ENCODE results near the gene JADE1.
A peak's percentile ranks its signal among the peaks of the same experiment; 100 is the strongest.

The JADE1 gene

DNA sequence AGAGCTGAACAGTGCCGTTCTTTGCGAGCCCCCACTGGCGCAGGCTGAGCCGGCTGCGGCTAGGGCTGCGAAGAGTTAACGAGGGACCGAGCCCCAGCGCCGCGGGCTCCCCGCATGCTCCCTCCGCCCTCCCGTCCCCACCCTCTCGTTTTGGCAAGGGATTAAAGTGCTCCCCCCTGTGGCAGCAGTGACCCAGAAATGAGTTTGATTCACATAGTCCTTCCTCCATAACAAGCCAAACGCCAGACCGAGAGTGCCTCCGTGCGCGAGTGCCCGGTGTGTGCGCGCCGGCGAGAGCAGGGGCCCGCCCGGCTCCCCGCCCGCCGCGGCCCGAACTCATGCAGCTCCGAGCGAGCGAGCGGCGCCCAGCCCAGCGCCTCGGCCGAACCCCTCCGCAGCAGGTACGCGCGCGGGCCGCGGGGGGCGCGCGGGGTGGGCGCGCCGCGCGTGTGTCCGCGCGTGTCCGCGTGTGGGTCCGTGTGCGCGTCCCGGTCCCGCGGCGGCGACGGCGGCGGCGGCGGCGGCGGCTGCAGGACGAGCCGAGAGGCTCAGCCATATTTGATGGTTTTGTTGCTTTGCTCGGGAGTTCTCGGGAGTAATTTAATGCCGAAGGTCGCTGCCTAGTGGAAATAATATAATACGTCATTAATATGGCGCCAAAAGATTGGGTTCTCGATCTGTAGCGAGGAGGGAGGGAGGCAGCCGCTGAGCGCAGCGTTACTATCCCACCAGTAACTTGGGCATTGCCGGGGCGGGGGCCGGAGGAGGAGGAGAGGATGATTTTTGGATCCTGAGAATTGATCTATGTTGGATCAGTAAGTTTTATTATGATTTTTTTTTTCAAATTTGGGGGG, at the start of gene JADE1:
Gene JADE1, plus strand, starts transcription at position 224 of the 854 bp plus-strand sequence. CDS start 22,059 bp downstream, outside the sequence.
- peak within 1 kb of the TSS; percentile 97 for H3K27ac Mint-ChIP-seq

GRCh38 chr4:128766781-128767180, 42.7 kb upstream of the JADE1 start:
- Mint-ChIP-seq H3K4me3 (no peak overlapping the region), H3K4me1 (no peaks in the 10 kb centered on the region), H3K36me3 (no peaks in the 10 kb centered on the region), H3K27me3 (peaks cover 4% of the 10 kb centered on the region), H3K9me3 (no peaks in the 10 kb centered on the region), H3K27ac (no peak overlapping the region)
- ATAC-seq (ENCODE audit: low read depth) (no peak), DNase-seq (ENCODE audit: low spot score in 2 of 2) (no peak)

More for the DNA sequence above, at the start of gene JADE1:
- H3K27me3 Mint-ChIP-seq, result no peaks in the 10 kb centered on the region
- no peaks in the 10 kb centered on the region for H3K9me3 Mint-ChIP-seq
- DNase-seq (ENCODE audit: low spot score in 2 of 2) (peak; percentile 89 to 90), ATAC-seq (ENCODE audit: low read depth) (peak; percentile 69)
- peaks cover 7% of the 10 kb centered on the region for H3K4me1 Mint-ChIP-seq
- H3K36me3 Mint-ChIP-seq, result no peaks in the 10 kb centered on the region
- H3K4me3 Mint-ChIP-seq, result peak within 1 kb of the TSS; percentile 96

GRCh38 chr4:128768373-128768996, 41.0 kb upstream of the JADE1 start:
- H3K4me3 Mint-ChIP-seq, result no peak overlapping the region
- H3K9me3 Mint-ChIP-seq, result no peaks in the 10 kb centered on the region
- no peak for ATAC-seq (ENCODE audit: low read depth)
- H3K4me1 Mint-ChIP-seq, result no peaks in the 10 kb centered on the region
- no peak for DNase-seq (ENCODE audit: low spot score in 2 of 2)
- no peak overlapping the region for H3K27ac Mint-ChIP-seq
- H3K27me3 Mint-ChIP-seq, result peaks cover 4% of the 10 kb centered on the region
- H3K36me3 Mint-ChIP-seq, result no peaks in the 10 kb centered on the region

DNA sequence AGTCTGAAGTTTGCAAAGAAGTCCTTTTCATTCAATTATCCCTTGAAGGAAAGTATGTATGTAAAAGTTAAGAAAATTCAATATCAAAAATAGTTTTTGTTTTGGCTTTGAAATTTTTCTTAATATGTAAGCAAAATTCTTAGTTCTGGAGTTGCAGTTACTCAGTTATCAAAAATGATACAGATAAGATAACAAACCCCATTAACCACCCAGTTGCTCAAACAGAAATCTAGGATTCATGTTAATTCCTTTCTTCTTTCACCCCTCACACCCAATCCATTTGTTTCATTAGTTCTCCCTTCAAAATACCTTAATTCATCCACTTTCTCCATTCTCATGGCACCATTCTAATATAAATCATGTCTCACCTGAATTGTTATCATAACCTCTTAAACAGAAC, 40.5 kb upstream of the JADE1 start:
- Mint-ChIP-seq H3K4me1 (no peaks in the 10 kb centered on the region), H3K27me3 (peaks cover 4% of the 10 kb centered on the region), H3K36me3 (no peaks in the 10 kb centered on the region), H3K27ac (no peak overlapping the region), H3K9me3 (no peaks in the 10 kb centered on the region), H3K4me3 (no peak overlapping the region)
- ATAC-seq (ENCODE audit: low read depth) (no peak), DNase-seq (ENCODE audit: low spot score in 2 of 2) (no peak)

DNA sequence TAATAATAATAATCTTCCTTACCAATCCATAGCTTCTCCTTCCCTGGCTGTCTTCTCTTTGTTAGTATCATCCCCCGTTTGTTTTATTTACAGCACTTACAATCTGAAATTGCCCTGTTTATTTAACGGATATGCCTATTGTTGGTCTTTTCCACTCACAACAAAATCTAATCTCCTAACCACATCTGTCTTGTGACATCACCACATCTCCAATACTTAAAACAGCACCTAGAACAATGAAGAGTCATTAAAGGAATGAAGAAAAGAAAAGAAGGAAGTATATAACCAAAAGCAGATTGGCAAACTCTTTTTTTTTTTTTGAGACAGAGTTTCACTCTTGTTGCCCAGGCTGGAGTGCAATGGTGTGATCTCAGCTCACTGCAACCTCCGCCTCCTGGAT, 38.7 kb upstream of the JADE1 start:
- Mint-ChIP-seq H3K27me3 (peaks cover 4% of the 10 kb centered on the region), H3K4me1 (no peaks in the 10 kb centered on the region), H3K27ac (no peak overlapping the region), H3K4me3 (no peak overlapping the region), H3K36me3 (no peaks in the 10 kb centered on the region), H3K9me3 (no peaks in the 10 kb centered on the region)
- ATAC-seq (ENCODE audit: low read depth) (no peak), DNase-seq (ENCODE audit: low spot score in 2 of 2) (no peak)

- Mint-ChIP-seq H3K27me3 (peaks cover 8% of the 10 kb centered on the region), H3K27ac (no peak overlapping the region), H3K4me1 (no peaks in the 10 kb centered on the region), H3K9me3 (no peaks in the 10 kb centered on the region), H3K36me3 (no peaks in the 10 kb centered on the region), H3K4me3 (no peak overlapping the region)
- DNase-seq (ENCODE audit: low spot score in 2 of 2) (no peak), ATAC-seq (ENCODE audit: low read depth) (no peak)
These were observed 34.0 kb upstream of the JADE1 start for GRCh38 chr4:128775477-128775876.

GRCh38 chr4:128775916-128776315, 33.6 kb upstream of the JADE1 start:
- no peak for ATAC-seq (ENCODE audit: low read depth)
- no peak overlapping the region for H3K27ac Mint-ChIP-seq
- H3K4me1 Mint-ChIP-seq, result no peaks in the 10 kb centered on the region

DNA sequence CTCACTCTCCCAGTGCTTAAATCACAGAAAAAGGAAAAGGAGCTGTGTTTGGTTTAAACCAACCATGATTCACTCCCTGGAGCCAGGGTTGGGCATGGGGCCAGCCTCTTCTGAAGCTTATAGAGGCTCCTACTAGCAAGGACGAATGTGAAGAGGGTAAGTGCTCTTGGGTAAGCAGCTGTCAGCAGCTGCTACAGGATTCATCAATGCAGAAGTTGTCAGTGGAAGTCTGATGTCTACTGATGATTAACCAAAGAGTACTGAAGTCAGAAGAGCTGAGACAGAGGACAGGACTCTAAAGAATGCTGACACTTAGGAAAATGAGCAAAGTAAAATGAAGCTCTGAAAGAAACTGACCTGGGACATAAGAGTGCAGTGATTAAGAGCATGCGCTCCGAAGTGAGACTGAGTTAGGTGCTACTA, 32.7 kb upstream of the JADE1 start:
- no peak for DNase-seq (ENCODE audit: low spot score in 2 of 2)
- Mint-ChIP-seq H3K4me1 (no peaks in the 10 kb centered on the region), H3K36me3 (no peaks in the 10 kb centered on the region), H3K4me3 (no peak overlapping the region), H3K9me3 (no peaks in the 10 kb centered on the region), H3K27me3 (peaks cover 7% of the 10 kb centered on the region), H3K27ac (no peak overlapping the region)
- no peak for ATAC-seq (ENCODE audit: low read depth)

More at GRCh38 chr4:128775916-128776315, 33.6 kb upstream of the JADE1 start:
- H3K27me3 Mint-ChIP-seq, result peaks cover 7% of the 10 kb centered on the region
- H3K4me3 Mint-ChIP-seq, result no peak overlapping the region
- H3K36me3 Mint-ChIP-seq, result no peaks in the 10 kb centered on the region
- H3K9me3 Mint-ChIP-seq, result no peaks in the 10 kb centered on the region
- DNase-seq (ENCODE audit: low spot score in 2 of 2), result no peak

GRCh38 chr4:128780688-128781087, 28.8 kb upstream of the JADE1 start:
- Mint-ChIP-seq H3K9me3 (no peaks in the 10 kb centered on the region), H3K4me1 (no peaks in the 10 kb centered on the region), H3K4me3 (no peak overlapping the region), H3K27me3 (peaks cover 7% of the 10 kb centered on the region), H3K36me3 (no peaks in the 10 kb centered on the region), H3K27ac (no peak overlapping the region)
- DNase-seq (ENCODE audit: low spot score in 2 of 2) (no peak), ATAC-seq (ENCODE audit: low read depth) (no peak)

- Mint-ChIP-seq H3K27me3 (peaks cover 3% of the 10 kb centered on the region), H3K4me1 (no peaks in the 10 kb centered on the region), H3K27ac (no peak overlapping the region), H3K36me3 (no peaks in the 10 kb centered on the region), H3K9me3 (no peaks in the 10 kb centered on the region), H3K4me3 (no peak overlapping the region)
- DNase-seq (ENCODE audit: low spot score in 2 of 2) (peak; percentile 21 to 29), ATAC-seq (ENCODE audit: low read depth) (peak; percentile 78)
These were observed 27.3 kb upstream of the JADE1 start for GRCh38 chr4:128782076-128782715.

- no peaks in the 10 kb centered on the region for H3K36me3 Mint-ChIP-seq
- ATAC-seq (ENCODE audit: low read depth), result no peak
- no peaks in the 10 kb centered on the region for H3K9me3 Mint-ChIP-seq
These were observed 26.5 kb upstream of the JADE1 start for GRCh38 chr4:128782875-128783614.

GRCh38 chr4:128787509-128788311, 21.8 kb upstream of the JADE1 start:
- Mint-ChIP-seq H3K27me3 (peaks cover 6% of the 10 kb centered on the region), H3K36me3 (no peaks in the 10 kb centered on the region), H3K27ac (no peak overlapping the region), H3K4me1 (no peaks in the 10 kb centered on the region), H3K9me3 (no peaks in the 10 kb centered on the region), H3K4me3 (no peak overlapping the region)
- ATAC-seq (ENCODE audit: low read depth) (no peak), DNase-seq (ENCODE audit: low spot score in 2 of 2) (no peak)

More at GRCh38 chr4:128782875-128783614, 26.5 kb upstream of the JADE1 start:
- H3K4me3 Mint-ChIP-seq, result no peak overlapping the region
- no peak for DNase-seq (ENCODE audit: low spot score in 2 of 2)
- no peaks in the 10 kb centered on the region for H3K4me1 Mint-ChIP-seq
- no peak overlapping the region for H3K27ac Mint-ChIP-seq
- H3K27me3 Mint-ChIP-seq, result peaks cover 4% of the 10 kb centered on the region

All from memory B cell (primary cell).